T-helper 1 cell (primary cell): ENCODE results near the gene TPX2.

Experiments
- DNase-seq, 5 donors: peaks; one replicate each; pipeline ENCODE4 v3.0.0-alpha.2; 2012 to 2020
- total RNA-seq, 4 donors: gene quantifications; one replicate each; lab custom pipeline; 2026; lab: John Stamatoyannopoulos, UW

TPX2 gene
- total RNA-seq: 2.3 to 6.6 (median 3.8) reads per million in 4 donors

DNA sequence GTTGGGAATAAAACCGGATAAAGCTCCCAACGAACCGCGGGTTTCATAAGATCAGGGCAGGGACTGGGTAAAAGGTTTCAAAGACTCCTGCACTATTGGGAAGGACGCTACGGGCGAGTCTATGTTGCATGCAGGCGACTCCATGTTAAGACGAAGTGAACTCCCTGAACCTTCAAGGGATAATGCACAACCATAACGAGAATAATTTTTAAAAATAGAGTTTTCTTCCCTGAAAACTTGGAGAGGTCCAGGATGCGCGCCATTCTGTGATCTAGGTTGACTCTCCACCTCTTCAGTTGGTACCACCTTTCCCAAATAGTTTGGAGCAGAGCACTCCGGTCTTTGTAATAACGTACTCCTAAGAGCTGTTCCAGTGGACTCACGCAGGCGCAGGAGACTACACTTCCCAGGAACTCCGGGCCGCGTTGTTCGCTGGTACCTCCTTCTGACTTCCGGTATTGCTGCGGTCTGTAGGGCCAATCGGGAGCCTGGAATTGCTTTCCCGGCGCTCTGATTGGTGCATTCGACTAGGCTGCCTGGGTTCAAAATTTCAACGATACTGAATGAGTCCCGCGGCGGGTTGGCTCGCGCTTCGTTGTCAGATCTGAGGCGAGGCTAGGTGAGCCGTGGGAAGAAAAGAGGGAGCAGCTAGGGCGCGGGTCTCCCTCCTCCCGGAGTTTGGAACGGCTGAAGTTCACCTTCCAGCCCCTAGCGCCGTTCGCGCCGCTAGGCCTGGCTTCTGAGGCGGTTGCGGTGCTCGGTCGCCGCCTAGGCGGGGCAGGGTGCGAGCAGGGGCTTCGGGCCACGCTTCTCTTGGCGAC is at the start of gene TPX2:
TPX2 (plus strand) TSS at position 562 of the 821 bp plus-strand sequence. CDS start 18,187 bp downstream, outside the sequence.
- DNase-seq: peak; percentile 53 to 91 (median 70)

GRCh38 chr20:31690124-31690666 is 48.9 kb upstream of the TPX2 start:
- no peak for DNase-seq

GRCh38 chr20:31691646-31692275 is 47.3 kb upstream of the TPX2 start:
- DNase-seq: no peak

- no peak for DNase-seq
Measured at GRCh38 chr20:31693402-31693801, 45.7 kb upstream of the TPX2 start.

DNA sequence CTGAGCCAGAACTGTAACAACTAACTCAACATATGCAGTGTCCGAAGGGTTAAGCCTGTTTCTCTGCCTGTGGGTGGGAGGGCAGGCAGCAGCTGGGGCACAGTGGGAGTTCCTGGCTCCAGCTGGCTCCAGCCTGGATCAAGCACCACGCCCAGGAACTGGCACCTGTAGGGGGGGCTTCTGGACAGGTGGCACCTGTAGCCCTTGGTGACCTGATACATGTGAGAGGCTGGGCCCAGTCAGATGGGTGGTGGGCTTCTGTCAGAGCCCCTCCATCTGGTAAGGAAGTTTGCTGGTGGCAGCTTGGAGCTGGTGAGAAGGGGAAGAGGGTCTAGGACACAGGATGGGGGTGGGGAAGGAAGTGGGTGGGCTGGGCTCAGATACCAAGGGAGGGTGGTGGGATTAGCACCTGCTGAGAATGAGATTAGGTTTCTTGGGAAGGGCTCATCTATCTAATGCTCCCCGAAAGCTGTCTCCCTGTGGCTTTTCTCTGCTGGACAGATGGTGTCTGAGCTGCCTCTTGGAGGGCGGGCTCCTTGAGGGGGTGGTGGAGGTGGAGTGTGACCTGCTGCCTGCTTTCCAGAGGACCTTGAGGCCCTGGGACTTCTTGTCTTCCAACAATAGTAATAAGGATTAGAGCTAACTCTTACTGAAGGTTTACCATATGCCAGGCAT is 45.0 kb upstream of the TPX2 start:
- DNase-seq: no peak

DNA sequence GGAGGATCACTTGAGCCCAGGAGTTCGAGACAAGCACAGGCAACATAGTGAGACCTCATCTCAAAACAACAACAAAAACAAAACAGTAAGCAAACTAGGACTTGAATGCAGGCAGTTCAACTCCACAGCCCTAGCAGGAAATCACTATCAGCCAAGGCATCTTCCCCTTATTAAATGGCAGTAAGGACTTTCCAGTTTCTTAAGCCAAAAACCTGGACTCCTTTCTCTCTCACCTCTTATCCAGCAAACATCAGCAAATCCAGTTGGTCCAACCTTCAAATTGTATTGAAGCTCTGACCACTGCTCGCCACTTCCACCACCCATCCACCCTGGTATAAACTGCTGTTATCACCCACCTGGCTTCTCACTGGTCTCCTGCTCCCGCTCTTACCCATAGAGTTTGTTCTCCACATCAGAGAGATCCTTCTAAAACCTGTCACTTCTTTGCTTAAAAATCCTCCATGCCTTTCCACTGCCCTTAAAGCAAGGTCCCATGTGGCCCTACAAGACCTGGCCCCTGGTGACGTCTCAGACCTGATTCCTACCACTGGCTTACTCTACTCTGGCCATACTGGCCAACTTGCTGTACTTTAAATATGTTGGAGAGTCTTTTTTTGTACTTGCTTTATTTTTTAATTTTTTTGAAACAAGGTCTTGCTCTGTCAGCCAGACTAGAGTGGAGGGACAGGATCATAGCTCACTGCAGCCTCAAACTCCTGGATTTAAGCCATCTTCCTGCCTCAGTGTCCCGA is 44.1 kb upstream of the TPX2 start:
- DNase-seq: no peak

GRCh38 chr20:31695849-31696804 is 43.0 kb upstream of the TPX2 start:
- no peak for DNase-seq

GRCh38 chr20:31698243-31698802 is 40.8 kb upstream of the TPX2 start:
- no peak for DNase-seq

- peak in 1 of 5 donors; percentile 80 for DNase-seq
Measured at GRCh38 chr20:31698803-31699718, 40.0 kb upstream of the TPX2 start.

DNA sequence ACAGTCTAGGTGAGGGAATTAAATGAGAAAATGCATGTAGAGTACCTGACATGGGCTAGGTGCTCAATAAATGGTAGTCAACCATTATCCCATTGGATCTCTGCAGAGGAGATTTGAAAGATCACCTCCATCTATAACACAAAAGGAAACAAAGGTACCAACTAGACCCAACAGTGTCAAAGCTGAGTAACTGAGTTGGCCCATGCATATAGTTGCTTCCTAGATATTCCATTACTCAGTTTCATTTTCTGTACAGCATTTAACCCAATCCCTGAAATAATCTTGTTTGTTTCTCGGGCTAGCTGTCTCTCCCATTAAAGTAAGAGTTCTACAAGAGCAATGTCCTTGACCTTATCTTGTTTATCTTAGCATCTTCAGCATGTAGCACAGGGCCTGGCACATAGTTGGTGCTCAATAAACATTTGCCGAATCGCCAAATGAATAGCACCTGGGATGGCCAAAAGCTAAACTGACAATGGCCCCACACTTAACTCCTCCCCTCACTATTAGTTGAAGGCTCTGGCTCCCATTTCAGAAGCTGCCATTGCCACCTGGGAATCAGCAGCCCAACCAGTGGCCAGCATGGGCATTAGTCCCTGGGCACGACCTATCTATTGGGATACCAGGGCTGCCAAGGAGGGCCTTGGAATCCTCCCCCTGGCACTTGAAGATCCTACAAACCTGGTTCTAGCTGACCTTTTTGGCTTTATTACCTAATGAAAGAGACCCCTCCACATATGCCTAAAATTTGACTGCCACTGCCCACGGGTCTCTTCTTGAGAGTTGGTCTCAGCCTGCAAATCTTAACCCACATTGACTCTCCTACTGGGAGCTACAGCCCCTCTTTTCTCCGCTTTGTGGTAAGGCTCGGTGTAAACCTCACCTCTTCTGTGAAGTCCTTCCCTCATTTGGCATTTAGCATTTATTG is 39.0 kb upstream of the TPX2 start:
- DNase-seq: no peak

DNA sequence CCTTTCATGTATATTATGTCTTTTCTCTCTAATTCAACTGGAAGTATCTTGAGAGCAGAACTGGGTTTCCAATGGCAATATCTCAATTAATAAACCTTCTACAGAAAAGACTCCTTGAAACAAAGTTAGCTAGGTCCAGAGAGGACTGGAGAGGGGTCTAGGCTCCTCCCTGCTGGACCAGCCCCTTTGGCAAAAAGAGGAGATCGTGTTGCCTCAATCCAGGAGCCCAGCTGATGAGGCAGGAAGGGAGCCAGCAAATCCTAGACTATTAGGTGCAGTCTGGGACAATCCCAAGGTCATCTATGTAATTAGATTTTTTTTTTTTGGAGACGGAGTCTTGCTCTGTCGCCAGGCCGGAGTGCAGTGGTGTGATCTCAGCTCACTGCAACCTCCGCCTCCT is 38.3 kb upstream of the TPX2 start:
- no peak for DNase-seq

- no peak for DNase-seq
Measured at GRCh38 chr20:31701591-31701990, 37.5 kb upstream of the TPX2 start.

GRCh38 chr20:31704225-31705119 is 34.6 kb upstream of the TPX2 start:
- DNase-seq: no peak

DNA sequence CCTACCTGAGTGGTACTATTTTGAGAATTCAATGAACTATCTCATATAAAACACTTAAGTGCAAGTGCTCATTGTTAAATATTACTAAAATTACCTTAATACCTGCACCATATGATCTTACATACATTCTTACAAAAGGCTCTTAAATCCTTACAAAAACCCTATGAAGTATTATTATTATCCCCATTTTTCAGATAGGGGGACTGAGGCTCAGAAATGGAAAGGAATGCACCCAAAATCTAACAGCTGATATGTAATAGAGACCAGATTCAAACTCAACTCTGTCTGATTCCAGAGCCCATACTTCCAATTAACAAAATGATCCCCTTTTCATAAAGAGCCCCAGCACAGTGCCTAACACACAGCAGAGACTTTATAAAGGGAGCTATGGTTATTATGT is 33.9 kb upstream of the TPX2 start:
- no peak for DNase-seq

- no peak for DNase-seq
Measured at GRCh38 chr20:31705598-31706597, 33.2 kb upstream of the TPX2 start.

DNA sequence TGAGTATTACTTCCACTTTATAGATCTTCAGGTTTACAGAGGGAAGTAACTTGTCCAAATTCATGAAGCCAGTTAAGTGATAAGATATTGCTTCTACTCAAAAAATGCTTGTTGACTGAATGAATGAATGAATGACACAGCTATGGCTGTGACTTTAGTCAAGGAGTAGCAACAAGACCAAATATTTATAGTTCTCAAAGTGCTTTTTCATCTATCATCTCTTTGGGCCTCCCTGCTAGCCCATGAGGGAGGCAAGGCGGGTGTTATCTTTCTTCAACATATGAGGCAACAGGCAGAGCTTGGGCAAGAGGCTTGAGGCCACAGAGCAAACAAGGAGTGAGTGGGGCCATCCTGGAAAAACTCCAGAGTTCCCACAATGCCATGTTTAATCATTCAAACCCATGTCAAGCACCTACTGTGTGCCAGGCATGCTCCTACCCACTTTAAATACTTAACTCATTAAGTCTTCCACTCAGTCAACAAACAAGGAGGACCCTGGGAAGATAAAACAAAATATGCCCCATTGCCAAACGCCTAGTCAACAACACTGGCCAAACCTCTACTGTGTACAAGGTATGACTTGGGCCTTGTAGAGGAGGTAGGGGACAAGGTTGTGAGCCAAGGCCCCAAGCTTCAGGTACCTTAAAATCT is 32.4 kb upstream of the TPX2 start:
- DNase-seq: no peak
